HCT116 (cell line): ENCODE data around the gene ADGRL3. TPM values are rescaled to one million over a fixed set of nuclear protein-coding genes. Genes with fewer than 3 reads are reported as not detected.

Experiments
- ATAC-seq: fragments of 200-7000 bp; cut with Tn5 transposase; 2 replicates; pipeline ENCODE4 v1.9.1; 2020; ENCODE audit warnings: mild to moderate bottlenecking, moderate library complexity
- BruUV-seq: library from RNA; stranded (reverse); fragments of 400-500 nt; replicated peaks from 2 replicates; lab custom pipeline; 2021; lab: Mats Ljungman, UMichigan
- CTCF ChIA-PET: fragments of 300-600 bp; sonication (Branson Sonifier 250); formaldehyde crosslinking; loops from one replicate; lab custom pipeline; 2021; ENCODE audit warnings: antibody characterized with exemption; lab: Charles Lee
- POLR2A ChIA-PET: fragments of 300-600, 350-600 bp; sonication (Branson Sonifier 250); formaldehyde crosslinking; loops from one replicate; lab custom pipeline; 2021; ENCODE audit warnings: antibody characterized with exemption; lab: Charles Lee
- RAD21 ChIA-PET, 2 experiments: fragments of 300-600 bp; sonication (Branson Sonifier 250); formaldehyde crosslinking; loops; one replicate each; lab custom pipeline; 2023; ENCODE audit warnings: low total read pairs in 2 of 2; ENCODE audit not compliant: uncharacterized antibody in 2 of 2, unreplicated experiment in 2 of 2, low non-redundant PET in 1 of 2; lab: Charles Lee
- DNase-seq: peaks from one replicate; pipeline ENCODE4 v3.0.0-alpha.2; 2010; ENCODE audit warnings: low read depth, low spot score
- H2AFZ ChIP-seq: fragments of 200-600 bp; shearing (Covaris generic), sonication (generic); 2 replicates; pipeline ENCODE4 v1.6.1; 2017; ENCODE audit warnings: low read depth, mixed run types, mixed read lengths, antibody characterized with exemption, low read length; ENCODE audit not compliant: poor library complexity, severe bottlenecking
- H3K27ac ChIP-seq: 2 replicates; pipeline ENCODE4 v1.5.1; 2012; ENCODE audit warnings: low read depth, low read length
- H3K27me3 ChIP-seq: fragments of 200-600 bp; sonication (generic); 2 replicates; pipeline ENCODE4 v1.6.1; 2016; ENCODE audit warnings: mixed run types, low read length, mixed read lengths; ENCODE audit not compliant: insufficient read depth
- H3K36me3 ChIP-seq, 2 experiments: fragments of 200-500 bp in 1 of 2; fragments of 200-600 bp in 1 of 2; sonication (Bioruptor generic) in 1 of 2; sonication (generic) in 1 of 2; 2 replicates each; pipeline versions ENCODE4 v1.5.1 to v1.6.1; 2014 to 2016; ENCODE audit warnings: low read length in 2 of 2, inconsistent platforms in 1 of 2, mixed read lengths in 1 of 2, mixed run types in 1 of 2; ENCODE audit not compliant: insufficient read depth in 2 of 2, control insufficient read depth in 1 of 2
- H3K4me1 ChIP-seq, 2 experiments: fragments of 200-600 bp in 1 of 2; sonication (generic) in 1 of 2; 2 replicates each; pipeline versions ENCODE4 v1.5.1 to v1.6.1; 2012 to 2017; ENCODE audit warnings: low read length in 2 of 2, inconsistent platforms in 1 of 2, mild to moderate bottlenecking in 1 of 2, mixed read lengths in 1 of 2, mixed run types in 1 of 2, moderate library complexity in 1 of 2; ENCODE audit not compliant: insufficient read depth in 2 of 2, control insufficient read depth in 1 of 2
- H3K4me2 ChIP-seq: fragments of 200-600 bp; sonication (generic); 2 replicates; pipeline ENCODE4 v1.6.1; 2017; ENCODE audit warnings: mixed run types, low read length, mixed read lengths
- H3K4me3 ChIP-seq, 2 experiments: fragments of 200-600 bp in 1 of 2; sonication (generic) in 1 of 2; replicated peaks in 1 of 2; 2 replicates each; pipeline ENCODE4 v1.5.1; 2011 to 2016; ENCODE audit warnings: low read length in 2 of 2, control low read depth in 1 of 2, low read depth in 1 of 2, mild to moderate bottlenecking in 1 of 2, mixed read lengths in 1 of 2, mixed run types in 1 of 2
- H3K79me2 ChIP-seq: fragments of 200-600 bp; sonication (generic); 2 replicates; pipeline ENCODE4 v1.6.1; 2017; ENCODE audit warnings: mild to moderate bottlenecking, mixed run types, low read length, moderate library complexity, mixed read lengths; ENCODE audit not compliant: insufficient read depth
- H3K9ac ChIP-seq: fragments of 200-600 bp; sonication (generic); 2 replicates; pipeline ENCODE4 v1.6.1; 2016; ENCODE audit warnings: low read length, mixed read lengths
- H3K9me2 ChIP-seq: fragments of 200-600 bp; sonication (generic), shearing (Covaris generic); 2 replicates; pipeline ENCODE4 v1.6.1; 2017; ENCODE audit warnings: mixed run types, mild to moderate bottlenecking, moderate library complexity; ENCODE audit not compliant: insufficient read depth
- H3K9me3 ChIP-seq, 2 experiments: fragments of 200-500 bp in 1 of 2; fragments of 200-600 bp in 1 of 2; sonication (Bioruptor generic) in 1 of 2; sonication (generic) in 1 of 2; 2 replicates each; pipeline ENCODE4 v1.6.1; 2014 to 2017; ENCODE audit warnings: low read length in 2 of 2, mixed read lengths in 2 of 2, inconsistent platforms in 1 of 2, low read depth in 1 of 2, mild to moderate bottlenecking in 1 of 2, mixed run types in 1 of 2, moderate library complexity in 1 of 2; ENCODE audit not compliant: control insufficient read depth in 1 of 2, insufficient read depth in 1 of 2
- H4K20me1 ChIP-seq: fragments of 200-600 bp; sonication (generic), shearing (Covaris generic); 2 replicates; pipeline ENCODE4 v1.6.1; 2017; ENCODE audit warnings: mixed run types, mild to moderate bottlenecking, moderate library complexity; ENCODE audit not compliant: insufficient read depth
- ATF3 ChIP-seq: IDR thresholded peaks from 2 replicates; pipeline ENCODE4 v1.6.1; 2012
- CBX3 ChIP-seq: IDR thresholded peaks from 2 replicates; pipeline ENCODE4 v1.6.1; 2012; ENCODE audit warnings: low read depth
- CTCF ChIP-seq, 3 experiments: fragments of 200-600 bp in 1 of 3; sonication (generic) in 1 of 3; IDR thresholded peaks in 2 of 3; conservative IDR thresholded peaks in 1 of 3; 2 replicates each; pipeline ENCODE4 v1.5.1; 2012 to 2017; ENCODE audit warnings: low read depth in 2 of 3, low read length in 2 of 3, antibody characterized with exemption in 1 of 3, borderline replicate concordance in 1 of 3, control low read depth in 1 of 3, mild to moderate bottlenecking in 1 of 3, mixed read lengths in 1 of 3, mixed run types in 1 of 3, moderate library complexity in 1 of 3; ENCODE audit not compliant: insufficient read depth in 1 of 3
- EGR1 ChIP-seq: IDR thresholded peaks from 2 replicates; pipeline ENCODE4 v1.6.1; 2012; ENCODE audit warnings: low read depth
- ELF1 ChIP-seq: IDR thresholded peaks from 2 replicates; pipeline ENCODE4 v1.6.1; 2012; ENCODE audit warnings: low read depth, borderline replicate concordance
- EZH2 ChIP-seq: fragments of 200-600 bp; sonication (generic); IDR thresholded peaks from 2 replicates; pipeline ENCODE4 v1.6.1; 2017; ENCODE audit warnings: antibody characterized with exemption, mixed run types
- EZH2phosphoT487 ChIP-seq: fragments of 200-600 bp; IDR thresholded peaks from 2 replicates; pipeline ENCODE4 v1.6.1; 2018; ENCODE audit warnings: antibody characterized with exemption, borderline replicate concordance
- JUND ChIP-seq: IDR thresholded peaks from 2 replicates; pipeline ENCODE4 v1.6.1; 2012
- POLR2AphosphoS5 ChIP-seq: IDR thresholded peaks from 2 replicates; pipeline ENCODE4 v1.6.1; 2011; ENCODE audit warnings: mild to moderate bottlenecking, low read depth, low read length, moderate library complexity
- RAD21 ChIP-seq: IDR thresholded peaks from 2 replicates; pipeline ENCODE4 v1.6.1; 2012; ENCODE audit warnings: low read depth, mild to moderate bottlenecking
- SIN3A ChIP-seq: IDR thresholded peaks from 2 replicates; pipeline ENCODE4 v1.6.1; 2012; ENCODE audit warnings: low read depth
- SP1 ChIP-seq: IDR thresholded peaks from 2 replicates; pipeline ENCODE4 v1.6.1; 2012; ENCODE audit warnings: low read depth
- SRF ChIP-seq: IDR thresholded peaks from 2 replicates; pipeline ENCODE4 v1.6.1; 2012; ENCODE audit warnings: low read depth
- TCF7L2 ChIP-seq: IDR thresholded peaks from 2 replicates; pipeline ENCODE4 v1.7.0; 2011; ENCODE audit warnings: borderline replicate concordance, inconsistent platforms; ENCODE audit not compliant: insufficient read depth, insufficient read length; ENCODE audit errors: extremely low read depth
- ZFX ChIP-seq: fragments of 450-650 bp; IDR thresholded peaks from 2 replicates; pipeline ENCODE4 v1.6.1; 2017
- ZNF274 ChIP-seq: fragments of 200-500 bp; sonication (Bioruptor generic); IDR thresholded peaks from 2 replicates; pipeline ENCODE4 v1.6.1; 2014; ENCODE audit warnings: mild to moderate bottlenecking, low read depth, low read length, inconsistent platforms
- intact Hi-C: fragments of 100-400 bp; cut with micrococcal nuclease; formaldehyde crosslinking; loops from 2 replicates; pipeline ENCODE4 v1.10.0; 2022
- total RNA-seq: library from RNA; stranded (reverse); gene quantifications from one replicate; pipeline ENCODE4 v1.2.1, GENCODE V29; 2021; ENCODE audit not compliant: unreplicated experiment
- TF ChIP-seq, protein P1 (sequence below): IDR thresholded peaks from 2 replicates; pipeline ENCODE4 v1.6.1; 2012

ADGRL3 gene
- total RNA-seq, 1 experiment from 2014 or later = not detected

DNA sequence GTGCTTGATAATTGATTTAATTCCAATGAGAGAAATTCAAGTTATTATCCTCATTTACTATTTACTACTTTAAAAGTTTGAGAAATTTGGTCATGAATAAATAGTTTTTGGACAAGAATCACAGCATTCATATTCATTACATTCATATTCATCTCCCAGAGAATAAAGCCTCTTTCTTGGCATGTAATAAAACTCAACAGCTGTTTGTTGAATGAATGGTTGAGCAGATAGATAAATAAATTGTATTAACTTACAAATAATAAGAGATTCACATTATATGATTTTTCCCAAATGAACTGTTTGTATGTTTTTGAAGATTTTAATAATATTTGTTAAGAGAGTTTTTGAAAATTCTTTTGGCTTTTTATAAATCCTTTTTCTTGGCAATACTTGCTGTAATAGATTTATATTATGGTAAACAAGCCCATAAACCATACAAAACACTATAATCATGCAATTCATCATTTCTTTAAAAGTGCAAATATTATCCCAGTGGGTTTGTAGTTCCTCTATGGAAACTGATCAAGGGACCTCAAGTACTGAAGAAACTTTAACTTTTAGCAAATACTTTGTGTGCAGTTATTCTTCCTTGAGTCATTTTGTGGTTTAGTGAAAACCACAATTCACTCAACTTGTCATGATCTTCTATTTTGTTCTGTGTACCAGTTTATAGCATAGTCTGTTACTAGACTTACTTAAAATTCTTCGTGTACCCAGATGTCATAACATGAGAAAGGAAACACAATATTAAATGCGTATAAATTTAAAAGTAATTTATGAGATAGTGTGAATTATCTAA, 371.8 kb downstream of the ADGRL3 start:
- Histone ChIP-seq H3K27me3 (no peaks in the 10 kb centered on the region), H3K4me3 (no peak overlapping the region), H2AFZ (no peak overlapping the region), H3K4me1 (no peaks in the 10 kb centered on the region), H3K27ac (no peak overlapping the region), H4K20me1 (no peaks in the 10 kb centered on the region), H3K4me2 (no peak overlapping the region), H3K9ac (no peak overlapping the region), H3K79me2 (no peaks in the 10 kb centered on the region), H3K36me3 (no peaks in the 10 kb centered on the region), H3K9me3 (peaks cover 7 to 31% of the 10 kb centered on the region in 2 experiments; a peak in 2 of 4 replicates), H3K9me2 (no peaks in the 10 kb centered on the region)
- ChIA-PET CTCF (no interaction called here), RAD21 (no interaction called here), POLR2A (no interaction called here)
- intact Hi-C loops = no loop called here
- no TSS peak for BruUV-seq
- ATAC-seq (no peak), DNase-seq (no peak)
- TF ChIP-seq RAD21 = no peak
- TF ChIP-seq TCF7L2 = no peak
- TF ChIP-seq CTCF (IDR thresholded peaks at IDR 0.05 in 2 of 3, conservative IDR thresholded peaks at IDR 0.05 in 1 of 3; ENCODE audit: borderline replicate concordance in 1 of 3, insufficient read depth in 1 of 3, low read depth in 2 of 3, low read length in 2 of 3) = no peak
- TF ChIP-seq EZH2phosphoT487 = no peak
- TF ChIP-seq, protein P1, sequence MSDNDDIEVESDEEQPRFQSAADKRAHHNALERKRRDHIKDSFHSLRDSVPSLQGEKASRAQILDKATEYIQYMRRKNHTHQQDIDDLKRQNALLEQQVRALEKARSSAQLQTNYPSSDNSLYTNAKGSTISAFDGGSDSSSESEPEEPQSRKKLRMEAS = no peak
- no peak for TF ChIP-seq CBX3
- no peak for TF ChIP-seq SIN3A
- no peak for TF ChIP-seq JUND
- TF ChIP-seq ELF1 = no peak
- TF ChIP-seq ZFX = no peak
- TF ChIP-seq SP1 = no peak
- no peak for TF ChIP-seq EZH2
- TF ChIP-seq ATF3 = no peak
- TF ChIP-seq ZNF274 = no peak
- no peak for TF ChIP-seq POLR2AphosphoS5
- TF ChIP-seq EGR1 = no peak
- TF ChIP-seq SRF = no peak
